Spinal cord (tissue), 10 donors: Measurements from ENCODE around the gene COQ6. TPM values are rescaled to one million over a fixed set of nuclear protein-coding genes. Genes with fewer than 3 reads are reported as not detected.
A peak's percentile ranks its signal among the peaks of the same experiment; 100 is the strongest.
"Not testable (repeated sequence)": the region's sequence is repeated elsewhere in the genome, so short reads cannot be mapped to it uniquely, and the experiment has no call there.

ENCODE experiments used
- DNase-seq, 6 donors: peaks; one replicate each; pipeline versions ENCODE4 v3.0.0 to v3.0.0-alpha.2; 2013 to 2015; ENCODE audit warnings: low spot score in 6 of 6, low read depth in 4 of 6
- H3K27ac ChIP-seq: one replicate; pipeline ENCODE4 v1.5.1; 2013; ENCODE audit warnings: low read depth, low read length, control low read depth
- H3K27me3 ChIP-seq: one replicate; pipeline ENCODE4 v1.6.1; 2013; ENCODE audit warnings: low read length; ENCODE audit not compliant: control insufficient read depth, insufficient read depth
- H3K36me3 ChIP-seq: one replicate; pipeline ENCODE4 v1.6.1; 2013; ENCODE audit warnings: low read length; ENCODE audit not compliant: control insufficient read depth, insufficient read depth
- H3K4me1 ChIP-seq: one replicate; pipeline ENCODE4 v1.6.1; 2013; ENCODE audit warnings: low read length; ENCODE audit not compliant: control insufficient read depth, insufficient read depth
- H3K4me3 ChIP-seq: one replicate; pipeline ENCODE4 v1.5.1; 2013; ENCODE audit warnings: low read depth, low read length, control low read depth
- H3K9me3 ChIP-seq: one replicate; pipeline ENCODE4 v1.6.1; 2013; ENCODE audit warnings: low read length; ENCODE audit not compliant: control insufficient read depth, insufficient read depth
- WGBS: methylation state at CpG from one replicate; pipeline ENCODE4 v1.1.5; 2013; ENCODE audit warnings: missing lambda C conversion rate; ENCODE audit not compliant: insufficient coverage; 5-methylcytosine and 5-hydroxymethylcytosine counted together
- polyA plus RNA-seq, 2 donors: library from polyadenylated mRNA; unstranded; fragments of 120-200 nt; gene quantifications; one replicate each; pipeline ENCODE4 v1.2.1, GENCODE V29; 2013; ENCODE audit not compliant: insufficient read length in 2 of 2
- total RNA-seq, 2 donors: library from RNA; depleted of rRNA in 1 of 2; stranded (reverse); fragments of 120-200 nt in 1 of 2; fragments of >200 nt in 1 of 2; gene quantifications; one replicate each; pipeline versions ENCODE4 v1.2.3 to v1.2.4, GENCODE V29; 2013 to 2014
- donor health status: healthy.

COQ6 gene
- total and polyA plus RNA-seq, 4 donors = 22.9 to 34.7 (median 29.2) TPM

GRCh38 chr14:73968885-73969284, 18.8 kb downstream of the COQ6 start:
- no peaks in the 10 kb centered on the region for H3K9me3 ChIP-seq
- H3K4me3 ChIP-seq = no peak overlapping the region
- no peaks in the 10 kb centered on the region for H3K27me3 ChIP-seq
- H3K27ac ChIP-seq = no peak overlapping the region
- DNase-seq = no peak
- 52% methylated on average over 2 of the region's 2 CpGs for WGBS
- H3K36me3 ChIP-seq = peaks cover 7% of the 10 kb centered on the region
- no peaks in the 10 kb centered on the region for H3K4me1 ChIP-seq

GRCh38 chr14:73973497-73973896, 23.4 kb downstream of the COQ6 start:
- no peaks in the 10 kb centered on the region for H3K27me3 ChIP-seq
- peaks cover 12% of the 10 kb centered on the region for H3K36me3 ChIP-seq
- peak in 1 of 6 donors; percentile 26 for DNase-seq
- WGBS = 100% methylated on average over 1 of the region's 2 CpGs
- no peaks in the 10 kb centered on the region for H3K9me3 ChIP-seq
- no peak overlapping the region for H3K4me3 ChIP-seq
- H3K27ac ChIP-seq = no peak overlapping the region
- H3K4me1 ChIP-seq = no peaks in the 10 kb centered on the region

- peaks cover 8% of the 10 kb centered on the region for H3K36me3 ChIP-seq
- WGBS = 86% methylated on average over 5 of the region's 6 CpGs
- H3K27ac ChIP-seq = no peak overlapping the region
- DNase-seq = no peak
- H3K4me3 ChIP-seq = no peak overlapping the region
- H3K27me3 ChIP-seq = no peaks in the 10 kb centered on the region
- H3K9me3 ChIP-seq = no peaks in the 10 kb centered on the region
- no peaks in the 10 kb centered on the region for H3K4me1 ChIP-seq
Measured at GRCh38 chr14:73976125-73976524, 26.0 kb downstream of the COQ6 start.

- Histone ChIP-seq H3K36me3 (peaks cover 6% of the 10 kb centered on the region), H3K4me1 (no peaks in the 10 kb centered on the region), H3K27me3 (no peaks in the 10 kb centered on the region), H3K27ac (no peak overlapping the region), H3K9me3 (no peaks in the 10 kb centered on the region), H3K4me3 (no peak overlapping the region)
- 76% methylated on average over 2 of the region's 4 CpGs for WGBS
- DNase-seq = no peak
Measured at GRCh38 chr14:73977896-73978295, 27.8 kb downstream of the COQ6 start.

- H3K27ac ChIP-seq = no peak overlapping the region
- H3K4me1 ChIP-seq = no peaks in the 10 kb centered on the region
- no CpG with 5 or more reads among the region's 3 CpGs for WGBS
- no peak for DNase-seq
- no peaks in the 10 kb centered on the region for H3K36me3 ChIP-seq
- H3K4me3 ChIP-seq = no peak overlapping the region
- no peaks in the 10 kb centered on the region for H3K9me3 ChIP-seq
- no peaks in the 10 kb centered on the region for H3K27me3 ChIP-seq
Measured at GRCh38 chr14:73988065-73988464, 38.0 kb downstream of the COQ6 start.

- DNase-seq, H3K4me1 ChIP-seq, H3K9me3 ChIP-seq, H3K27me3 ChIP-seq, H3K36me3 ChIP-seq, H3K27ac ChIP-seq, H3K4me3 ChIP-seq: not testable (repeated sequence)
- WGBS = 93% methylated on average over 3 of the region's 7 CpGs
Measured at GRCh38 chr14:73988656-73989055, 38.6 kb downstream of the COQ6 start.

- Histone ChIP-seq H3K9me3 (no peaks in the 10 kb centered on the region), H3K4me1 (no peaks in the 10 kb centered on the region), H3K36me3 (no peaks in the 10 kb centered on the region), H3K27ac (no peak overlapping the region), H3K4me3 (no peak overlapping the region), H3K27me3 (no peaks in the 10 kb centered on the region)
- no peak for DNase-seq
- 94% methylated on average over 2 of the region's 4 CpGs for WGBS
Measured at GRCh38 chr14:73991092-73991491, 41.0 kb downstream of the COQ6 start.

GRCh38 chr14:73994926-73995325, 44.8 kb downstream of the COQ6 start:
- not testable (repeated sequence) for DNase-seq, H3K27me3 ChIP-seq, H3K9me3 ChIP-seq, H3K27ac ChIP-seq, H3K4me1 ChIP-seq, H3K4me3 ChIP-seq, H3K36me3 ChIP-seq
- 100% methylated on average over 1 of the region's 7 CpGs for WGBS

GRCh38 chr14:73995977-73996378, 45.9 kb downstream of the COQ6 start:
- Histone ChIP-seq H3K36me3 (peaks cover 2% of the 10 kb centered on the region), H3K27me3 (no peaks in the 10 kb centered on the region), H3K4me1 (no peaks in the 10 kb centered on the region), H3K9me3 (no peaks in the 10 kb centered on the region), H3K4me3 (no peak overlapping the region), H3K27ac (no peak overlapping the region)
- 88% methylated on average over 6 of the region's 8 CpGs for WGBS
- no peak for DNase-seq

GRCh38 chr14:73996731-73997107, 46.6 kb downstream of the COQ6 start:
- Histone ChIP-seq H3K4me3 (no peak overlapping the region), H3K27ac (no peak overlapping the region), H3K36me3 (peaks cover 2% of the 10 kb centered on the region), H3K27me3 (no peaks in the 10 kb centered on the region), H3K4me1 (no peaks in the 10 kb centered on the region), H3K9me3 (no peaks in the 10 kb centered on the region)
- DNase-seq = no peak
- WGBS = 100% methylated on average over 1 of the region's 2 CpGs
